IMR-90 (cell line): ENCODE results near the gene MIER2. TPM values are rescaled to one million over a fixed set of nuclear protein-coding genes. Genes with fewer than 3 reads are reported as not detected.

Source experiments
- ATAC-seq: fragments of 200-7000 bp; cut with Tn5 transposase; 2 replicates; pipeline ENCODE4 v1.9.1; 2020; ENCODE audit warnings: low read depth, mild to moderate bottlenecking, moderate library complexity
- BruUV-seq: library from RNA; stranded (reverse); fragments of 400-500 nt; replicated peaks from 2 replicates; lab custom pipeline; 2021; lab: Mats Ljungman, UMichigan
- CTCF ChIA-PET: fragments of 300-600 bp; formaldehyde crosslinking; extraction: SDS; loops from one replicate; lab custom pipeline; 2021; ENCODE audit warnings: antibody characterized with exemption; lab: Yijun Ruan, JAX
- POLR2A ChIA-PET: fragments of 300-600 bp; sonication (Branson Sonifier 250); formaldehyde crosslinking; loops from one replicate; lab custom pipeline; 2022; ENCODE audit warnings: antibody characterized with exemption; ENCODE audit not compliant: unreplicated experiment; lab: Charles Lee
- DNase-seq: peaks from one replicate; pipeline ENCODE4 v3.0.0; 2013
- H2AFZ ChIP-seq: replicated peaks from 2 replicates; pipeline ENCODE3; 2013; ENCODE audit warnings: low read length, mild to moderate bottlenecking; ENCODE audit not compliant: poor library complexity
- H2AK5ac ChIP-seq: 2 replicates; pipeline ENCODE4 v1.6.1; 2013; ENCODE audit warnings: low read depth, low read length, inconsistent platforms
- H2AK9ac ChIP-seq: replicated peaks from 2 replicates; pipeline ENCODE3; 2013; ENCODE audit warnings: mild to moderate bottlenecking, low read depth, low read length, moderate library complexity; ENCODE audit not compliant: poor library complexity
- H2BK120ac ChIP-seq: 2 replicates; pipeline ENCODE4 v1.6.1; 2013; ENCODE audit warnings: low read depth, low read length, inconsistent platforms
- H2BK15ac ChIP-seq: 3 replicates; pipeline ENCODE4 v1.6.1; 2013; ENCODE audit warnings: low read depth, low read length, inconsistent platforms
- H2BK20ac ChIP-seq: 2 replicates; pipeline ENCODE4 v1.6.1; 2013; ENCODE audit warnings: low read depth, mild to moderate bottlenecking, inconsistent platforms, low read length, moderate library complexity
- H2BK5ac ChIP-seq: 2 replicates; pipeline ENCODE4 v1.6.1; 2013; ENCODE audit warnings: mild to moderate bottlenecking, low read depth, low read length, inconsistent platforms; ENCODE audit not compliant: poor library complexity, severe bottlenecking
- H3K14ac ChIP-seq: replicated peaks from 2 replicates; pipeline ENCODE4 v1.6.1; 2013; ENCODE audit warnings: low read depth, low read length, inconsistent platforms
- H3K18ac ChIP-seq: 2 replicates; pipeline ENCODE4 v1.6.1; 2013; ENCODE audit warnings: low read depth, low read length, control low read depth
- H3K23ac ChIP-seq: 2 replicates; pipeline ENCODE4 v1.6.1; 2013; ENCODE audit warnings: low read depth, low read length, inconsistent platforms
- H3K27ac ChIP-seq: 2 replicates; pipeline ENCODE4 v1.5.1; 2013; ENCODE audit warnings: mild to moderate bottlenecking, control low read depth, low read length; ENCODE audit not compliant: insufficient read depth
- H3K27me3 ChIP-seq: 2 replicates; pipeline ENCODE4 v1.6.1; 2013; ENCODE audit warnings: low read length; ENCODE audit not compliant: control insufficient read depth, insufficient read depth
- H3K36me3 ChIP-seq: 2 replicates; pipeline ENCODE4 v1.6.1; 2013; ENCODE audit warnings: low read length, mixed read lengths; ENCODE audit not compliant: control insufficient read depth, insufficient read depth
- H3K4ac ChIP-seq: 2 replicates; pipeline ENCODE4 v1.6.1; 2013; ENCODE audit warnings: low read depth, low read length, inconsistent platforms
- H3K4me1 ChIP-seq: 2 replicates; pipeline ENCODE4 v1.6.1; 2013; ENCODE audit warnings: low read length, mixed read lengths; ENCODE audit not compliant: control insufficient read depth, insufficient read depth
- H3K4me2 ChIP-seq: 2 replicates; pipeline ENCODE4 v1.6.1; 2013; ENCODE audit warnings: low read depth, mild to moderate bottlenecking, control low read depth, low read length, moderate library complexity
- H3K4me3 ChIP-seq: 2 replicates; pipeline ENCODE4 v1.5.1; 2013; ENCODE audit warnings: low read depth, mild to moderate bottlenecking, control low read depth, low read length, moderate library complexity; ENCODE audit not compliant: insufficient read depth
- H3K56ac ChIP-seq: 2 replicates; pipeline ENCODE4 v1.6.1; 2013; ENCODE audit warnings: low read length, inconsistent platforms; ENCODE audit not compliant: insufficient read depth; ENCODE audit errors: extremely low read depth
- H3K79me1 ChIP-seq, 2 experiments: 2 replicates each; pipeline ENCODE4 v1.6.1; 2013; ENCODE audit warnings: low read length in 2 of 2, inconsistent platforms in 1 of 2, low read depth in 1 of 2
- H3K9ac ChIP-seq: 2 replicates; pipeline ENCODE4 v1.6.1; 2013; ENCODE audit warnings: low read depth, low read length, control low read depth
- H3K9me1 ChIP-seq: 2 replicates; pipeline ENCODE4 v1.6.1; 2013; ENCODE audit warnings: low read length, inconsistent platforms; ENCODE audit not compliant: insufficient read depth
- H3K9me3 ChIP-seq: 2 replicates; pipeline ENCODE4 v1.6.1; 2013; ENCODE audit warnings: low read length; ENCODE audit not compliant: control insufficient read depth, insufficient read depth
- H4K20me1 ChIP-seq: 2 replicates; pipeline ENCODE4 v1.6.1; 2013; ENCODE audit warnings: low read length, inconsistent platforms; ENCODE audit not compliant: insufficient read depth
- H4K5ac ChIP-seq: 2 replicates; pipeline ENCODE4 v1.6.1; 2013; ENCODE audit warnings: mild to moderate bottlenecking, low read depth, low read length, control low read depth
- H4K8ac ChIP-seq, 2 experiments: 2 replicates each; pipeline ENCODE4 v1.6.1; 2013; ENCODE audit warnings: low read depth in 2 of 2, low read length in 2 of 2, control low read depth in 1 of 2, inconsistent platforms in 1 of 2
- H4K91ac ChIP-seq: 2 replicates; pipeline ENCODE4 v1.6.1; 2013; ENCODE audit warnings: low read depth, low read length, inconsistent platforms; ENCODE audit not compliant: insufficient read depth
- BHLHE40 ChIP-seq: fragments of 150-350 bp; IDR thresholded peaks from 2 replicates; pipeline ENCODE4 v1.6.1; 2016; ENCODE audit warnings: mild to moderate bottlenecking, low read depth, low read length
- CEBPB ChIP-seq: IDR thresholded peaks from 2 replicates; pipeline ENCODE4 v1.6.1; 2012; ENCODE audit warnings: low read depth, low read length, improper control_type of control experiment
- MAFK ChIP-seq: IDR thresholded peaks from 2 replicates; pipeline ENCODE4 v1.6.1; 2012; ENCODE audit warnings: low read depth, low read length, improper control_type of control experiment
- MAZ ChIP-seq: IDR thresholded peaks from 2 replicates; pipeline ENCODE4 v1.6.1; 2012; ENCODE audit warnings: low read depth, mild to moderate bottlenecking, low read length, improper control_type of control experiment, moderate library complexity, borderline replicate concordance
- MXI1 ChIP-seq: IDR thresholded peaks from 2 replicates; pipeline ENCODE4 v1.6.1; 2012; ENCODE audit warnings: low read depth, mild to moderate bottlenecking, low read length, moderate library complexity, borderline replicate concordance
- POLR2A ChIP-seq: IDR thresholded peaks from 2 replicates; pipeline ENCODE4 v1.6.1; 2012; ENCODE audit warnings: mild to moderate bottlenecking, low read depth, low read length
- RCOR1 ChIP-seq: IDR thresholded peaks from 2 replicates; pipeline ENCODE4 v1.6.1; 2012; ENCODE audit warnings: mild to moderate bottlenecking, low read length, improper control_type of control experiment; ENCODE audit not compliant: insufficient replicate concordance
- RFX5 ChIP-seq: IDR thresholded peaks from 2 replicates; pipeline ENCODE4 v1.8.0; 2012; ENCODE audit warnings: low read depth, mild to moderate bottlenecking, low read length, moderate library complexity
- SMC3 ChIP-seq: fragments of 150-350 bp; IDR thresholded peaks from 2 replicates; pipeline ENCODE4 v1.6.1; 2016; ENCODE audit warnings: low read depth, mild to moderate bottlenecking, antibody characterized with exemption, low read length, moderate library complexity
- WGBS, 2 experiments: methylation state at CpG; one replicate each; pipeline versions ENCODE4 v1.1.5 to v1.1.7; 2013; ENCODE audit warnings: missing lambda C conversion rate in 2 of 2; ENCODE audit not compliant: insufficient read length in 1 of 2; ENCODE audit errors: extremely low coverage in 2 of 2; 5-methylcytosine and 5-hydroxymethylcytosine counted together
- dilution Hi-C: fragments of 300-500 bp; cut with HindIII; formaldehyde crosslinking; loops from one replicate; pipeline ENCODE4 v1.14.3; 2018; ENCODE audit warnings: low sequenced_read_pairs; ENCODE audit not compliant: unreplicated experiment
- in situ Hi-C: fragments of 300-500 bp; cut with MboI; formaldehyde crosslinking; loops from 3 replicates; pipeline ENCODE4 v1.14.3; 2019; ENCODE audit warnings: low sequenced_read_pairs, inconsistent platforms, mixed read lengths
- intact Hi-C: fragments of 100-400 bp; cut with micrococcal nuclease; formaldehyde crosslinking; loops from 2 replicates; pipeline ENCODE4 v1.10.0; 2022
- polyA plus RNA-seq, 3 experiments: library from polyadenylated mRNA; depleted of rRNA; stranded (reverse); fragments of >200 nt; gene quantifications; 2 replicates each; pipeline ENCODE4 v1.2.3, GENCODE V29; 2012; ENCODE audit warnings: low replicate concordance in 1 of 3
- total RNA-seq: library from RNA; depleted of rRNA; stranded (reverse); fragments of >200 nt; gene quantifications from 2 replicates; pipeline ENCODE4 v1.2.3, GENCODE V29; 2012
- TF ChIP-seq, protein P1 (sequence below): fragments of 150-350 bp; IDR thresholded peaks from 2 replicates; pipeline ENCODE4 v1.6.1; 2016; ENCODE audit warnings: low read depth, mild to moderate bottlenecking, low read length, moderate library complexity, borderline replicate concordance

MIER2 gene
- total and polyA plus RNA-seq, 2 of the 4 experiments (the other 2 are of a cell fraction), result 28.0 to 28.4 TPM

DNA sequence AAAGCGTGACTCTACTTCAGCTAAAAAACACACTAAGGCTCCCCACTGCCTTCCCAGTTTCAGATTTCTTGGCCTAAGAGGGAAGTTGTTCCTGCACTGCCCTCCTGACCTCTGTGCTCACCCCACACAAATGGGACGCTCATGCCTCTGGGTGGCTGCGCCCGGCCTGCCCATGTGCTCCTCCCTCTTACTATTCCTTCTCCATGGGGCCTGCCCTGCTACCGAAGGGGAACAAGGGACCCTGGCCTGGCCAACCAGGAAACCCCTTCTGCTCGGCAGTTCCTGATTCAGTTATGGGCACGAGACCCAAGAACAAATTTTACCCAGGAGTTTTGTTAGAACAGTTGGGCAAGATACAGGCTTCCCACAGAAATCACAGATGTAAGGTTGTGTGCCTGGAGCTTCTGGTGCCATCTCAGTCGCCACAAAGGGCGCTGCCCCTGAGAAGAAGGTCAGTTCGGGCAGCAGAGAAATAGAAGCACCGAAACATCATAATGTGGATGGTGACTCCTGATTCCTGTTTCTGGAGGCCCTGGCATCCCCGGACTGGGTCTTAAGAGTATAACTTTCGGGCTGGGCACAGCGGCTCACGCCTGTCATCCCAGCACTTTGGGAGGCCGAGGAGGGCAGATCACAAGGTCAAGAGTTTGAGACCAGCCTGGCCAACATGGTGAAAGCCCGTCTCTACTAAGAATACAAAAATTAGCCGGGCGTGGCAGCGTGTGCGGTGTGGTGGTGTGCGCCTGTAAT is 47.9 kb downstream of the MIER2 start:
- POLR2A ChIA-PET, result no interaction called here
- Histone ChIP-seq H2AK5ac (no peak overlapping the region), H3K27ac (no peak overlapping the region), H2AFZ (no peak overlapping the region), H3K56ac (no peak overlapping the region), H4K8ac (no peak overlapping the region), H4K5ac (no peak overlapping the region), H3K9me3 (no peaks in the 10 kb centered on the region), H3K14ac (no peak overlapping the region), H3K9me1 (no peaks in the 10 kb centered on the region), H3K4me1 (peaks cover 6% of the 10 kb centered on the region; the same call in 1 of the 2 replicates), H3K4ac (no peak overlapping the region), H3K18ac (no peak overlapping the region), H2BK5ac (no peak overlapping the region), H3K27me3 (peaks cover 34% of the 10 kb centered on the region), H3K4me2 (no peak overlapping the region), H2AK9ac (no peak overlapping the region), H2BK20ac (no peak overlapping the region), H3K36me3 (no peaks in the 10 kb centered on the region), H2BK120ac (no peak overlapping the region), H3K9ac (no peak overlapping the region), H3K23ac (no peak overlapping the region), H4K91ac (no peak overlapping the region), H3K79me1 (peaks cover 0 to 2% of the 10 kb centered on the region in 2 experiments; a peak in 1 of 4 replicates), H4K20me1 (0 out of 2 replicates have a peak, but pooled peaks cover 8% of the 10 kb centered on the region), H3K4me3 (no peak overlapping the region), H2BK15ac (no peak overlapping the region)
- ATAC-seq, result no peak
- dilution Hi-C loops (no loop called here), in situ Hi-C loops (no loop called here), intact Hi-C loops (no loop called here)
- CTCF ChIA-PET, result interaction anchor here (0.8 kb wide), 1 partner anchor 13 kb away, joined by 3 read pairs; no protein-coding TSS in a partner anchor
- DNase-seq, result no peak
- no TSS peak for BruUV-seq
- 93% methylated on average over 7 of the region's 22 CpGs; no CpG with 5 or more reads in 1 of the 2 experiments for WGBS, 2 experiments
- TF ChIP-seq MXI1 (no peak), BHLHE40 (no peak), CEBPB (no peak), POLR2A (no peak), MAFK (no peak), SMC3 (no peak), RFX5 (no peak), RCOR1 (no peak), MAZ (no peak)
- TF ChIP-seq, protein P1, sequence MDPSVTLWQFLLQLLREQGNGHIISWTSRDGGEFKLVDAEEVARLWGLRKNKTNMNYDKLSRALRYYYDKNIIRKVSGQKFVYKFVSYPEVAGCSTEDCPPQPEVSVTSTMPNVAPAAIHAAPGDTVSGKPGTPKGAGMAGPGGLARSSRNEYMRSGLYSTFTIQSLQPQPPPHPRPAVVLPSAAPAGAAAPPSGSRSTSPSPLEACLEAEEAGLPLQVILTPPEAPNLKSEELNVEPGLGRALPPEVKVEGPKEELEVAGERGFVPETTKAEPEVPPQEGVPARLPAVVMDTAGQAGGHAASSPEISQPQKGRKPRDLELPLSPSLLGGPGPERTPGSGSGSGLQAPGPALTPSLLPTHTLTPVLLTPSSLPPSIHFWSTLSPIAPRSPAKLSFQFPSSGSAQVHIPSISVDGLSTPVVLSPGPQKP, result no peak
